HepG2 (cell line): ENCODE results near the gene ENDOU. TPM values are rescaled to one million over a fixed set of nuclear protein-coding genes. Genes with fewer than 3 reads are reported as not detected.

Experiments used
- CHD2 ChIP-seq: IDR thresholded peaks from 2 replicates; pipeline ENCODE4 v1.6.1; 2011; ENCODE audit warnings: low read depth, low read length, improper control_type of control experiment
- NFKB2 ChIP-seq: sonication (generic); formaldehyde crosslinking; IDR thresholded peaks from 2 replicates; pipeline ENCODE4 v1.4.0; 2020; ENCODE audit warnings: missing genetic modification reagents, borderline replicate concordance
- XBP1 ChIP-seq: sonication (generic); formaldehyde crosslinking; IDR thresholded peaks from 2 replicates; pipeline ENCODE4 v1.5.0; 2020; ENCODE audit warnings: missing genetic modification reagents
- ZBTB38 ChIP-seq: sonication (generic); formaldehyde crosslinking; IDR thresholded peaks from 2 replicates; pipeline ENCODE4 v1.5.1; 2020; ENCODE audit warnings: mild to moderate bottlenecking, missing genetic modification reagents
- ZBTB40 ChIP-seq, 2 experiments: fragments of 450-650 bp in 1 of 2; sonication (generic) in 1 of 2; formaldehyde crosslinking in 1 of 2; IDR thresholded peaks; 2 replicates each; pipeline versions ENCODE4 v1.6.1 to v1.8.0; 2016 to 2022; ENCODE audit warnings: antibody characterized with exemption in 1 of 2, mild to moderate bottlenecking in 1 of 2, missing genetic modification reagents in 1 of 2
- ZFP90 ChIP-seq: sonication (generic); formaldehyde crosslinking; IDR thresholded peaks from 2 replicates; pipeline ENCODE4 v1.8.0; 2022; ENCODE audit warnings: missing genetic modification reagents, mild to moderate bottlenecking, inconsistent platforms, borderline replicate concordance
- ZNF33A ChIP-seq: sonication (generic); formaldehyde crosslinking; IDR thresholded peaks from 2 replicates; pipeline ENCODE4 v1.5.1; 2020; ENCODE audit warnings: missing genetic modification reagents, mild to moderate bottlenecking, moderate library complexity, borderline replicate concordance
- ZNF570 ChIP-seq: sonication (generic); formaldehyde crosslinking; IDR thresholded peaks from 2 replicates; pipeline ENCODE4 v1.4.0; 2020; ENCODE audit warnings: mild to moderate bottlenecking, missing genetic modification reagents, borderline replicate concordance
- polyA plus RNA-seq, 8 experiments: library from polyadenylated mRNA; depleted of rRNA in 3 of 8; stranded (reverse) in 7 of 8; unstranded in 1 of 8; fragments of >200 nt; fragmentation: Illumina TruSeq in 4 of 8; extraction: Trizol in 4 of 8; gene quantifications; 2 replicates each; pipeline versions ENCODE4 v1.2.1 to v1.2.3, GENCODE V29; 2011 to 2016; ENCODE audit warnings: low read depth in 4 of 8, missing spikeins in 1 of 8, mixed read lengths in 1 of 8; ENCODE audit not compliant: insufficient read depth in 1 of 8
- total RNA-seq, 5 experiments: library from RNA; depleted of rRNA; stranded (reverse); fragments of >200 nt; fragmentation: Illumina TruSeq; extraction: Trizol; gene quantifications; 2 replicates each; pipeline ENCODE4 v1.2.3, GENCODE V29; 2016; ENCODE audit warnings: low read depth in 1 of 5
- TF ChIP-seq, protein P1 (sequence below): sonication (generic); formaldehyde crosslinking; IDR thresholded peaks from 2 replicates; pipeline ENCODE4 v1.4.0; 2020; ENCODE audit warnings: mild to moderate bottlenecking, missing genetic modification reagents

The ENDOU gene
- total and polyA plus RNA-seq, 2 of the 13 experiments (the other 11 are each of a cell fraction or from before 2014, with no cell fraction given): not detected

GRCh38 chr12:47736877-47737676 lies 11.8 kb upstream of the ENDOU start (continued):
- TF ChIP-seq ZBTB40 (IDR thresholded peaks at IDR 0.05) (no peak), ZBTB40 (CRISPR knock-in tag; IDR thresholded peaks at IDR 0.05) (0 out of 2 replicates have a peak, but pooled peaks have one; percentile 32), CHD2 (0 out of 2 replicates have a peak, but pooled peaks have one; percentile 24), NFKB2 (CRISPR knock-in tag) (no peak), ZBTB38 (CRISPR knock-in tag) (no peak), ZNF570 (CRISPR knock-in tag) (no peak), ZNF33A (CRISPR knock-in tag) (no peak), ZFP90 (CRISPR knock-in tag) (no peak), XBP1 (CRISPR knock-in tag) (no peak)
- TF ChIP-seq, protein P1, sequence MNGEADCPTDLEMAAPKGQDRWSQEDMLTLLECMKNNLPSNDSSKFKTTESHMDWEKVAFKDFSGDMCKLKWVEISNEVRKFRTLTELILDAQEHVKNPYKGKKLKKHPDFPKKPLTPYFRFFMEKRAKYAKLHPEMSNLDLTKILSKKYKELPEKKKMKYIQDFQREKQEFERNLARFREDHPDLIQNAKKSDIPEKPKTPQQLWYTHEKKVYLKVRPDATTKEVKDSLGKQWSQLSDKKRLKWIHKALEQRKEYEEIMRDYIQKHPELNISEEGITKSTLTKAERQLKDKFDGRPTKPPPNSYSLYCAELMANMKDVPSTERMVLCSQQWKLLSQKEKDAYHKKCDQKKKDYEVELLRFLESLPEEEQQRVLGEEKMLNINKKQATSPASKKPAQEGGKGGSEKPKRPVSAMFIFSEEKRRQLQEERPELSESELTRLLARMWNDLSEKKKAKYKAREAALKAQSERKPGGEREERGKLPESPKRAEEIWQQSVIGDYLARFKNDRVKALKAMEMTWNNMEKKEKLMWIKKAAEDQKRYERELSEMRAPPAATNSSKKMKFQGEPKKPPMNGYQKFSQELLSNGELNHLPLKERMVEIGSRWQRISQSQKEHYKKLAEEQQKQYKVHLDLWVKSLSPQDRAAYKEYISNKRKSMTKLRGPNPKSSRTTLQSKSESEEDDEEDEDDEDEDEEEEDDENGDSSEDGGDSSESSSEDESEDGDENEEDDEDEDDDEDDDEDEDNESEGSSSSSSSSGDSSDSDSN (CRISPR knock-in tag): peak; percentile 21; the same call in 1 of the 2 replicates
